Heart left ventricle (tissue), 13 donors: ENCODE results near the gene CIT.

ENCODE experiments used
- CTCF ChIP-seq, 12 donors: fragments of 200-600 bp; sonication (generic) in 4 of 12; IDR thresholded peaks; one replicate each; pipeline versions ENCODE4 v1.5.0 to v1.8.0; 2018 to 2022; ENCODE audit warnings: antibody characterized with exemption in 12 of 12, mild to moderate bottlenecking in 5 of 12
- POLR2A ChIP-seq, 2 donors: fragments of 450-650 bp; IDR thresholded peaks; one replicate each; pipeline ENCODE4 v1.6.1; 2017; ENCODE audit warnings: antibody characterized with exemption in 2 of 2, mild to moderate bottlenecking in 2 of 2, moderate library complexity in 2 of 2
- donor health status: ischemic (EF 13 %, LVEDD 7.1; RV severe dilation, severe dysfunction).
- donor health status: DM: no; HTN: yes; CAD: no.
- donor health status: DM: no; HTN: no; CAD: no.
- donor health status: ischemic (EF 25% LVEDD 6.9; RV normal size, moderate dysfunction).
- donor health status: ischemic (EF 25% LVEDD 5.7; RV mildly dilated, moderate dysfunction).
- donor health status: ischemic (EF 35%, LVEDD 5.7; RV mildly dilated, moderate dysfunction).
- donor health status: nonischemic (EF 11% LVEDD 7.7; RV severe dilation, severe dysfunction).
- donor health status: DM: yes; HTN: yes; CAD: no.
- donor health status: PGD.
- donor health status: ischemic (EF 29% LVEDD 5.4; RV normal size, mild dysfunction).
- donor health status: nonischemic (EF 23%, LVEDD 6.1; RV moderate dilation, normal function).

- TF ChIP-seq CTCF (IDR thresholded peaks at IDR 0.05) = no peak
- no peak for TF ChIP-seq POLR2A (IDR thresholded peaks at IDR 0.05)
These were observed 34.0 kb downstream of the CIT start for GRCh38 chr12:119843100-119843499.
